Measurements from ENCODE around the gene MARK2.
A peak's percentile ranks its signal among the peaks of the same experiment; 100 is the strongest.

MARK2 gene

DNA sequence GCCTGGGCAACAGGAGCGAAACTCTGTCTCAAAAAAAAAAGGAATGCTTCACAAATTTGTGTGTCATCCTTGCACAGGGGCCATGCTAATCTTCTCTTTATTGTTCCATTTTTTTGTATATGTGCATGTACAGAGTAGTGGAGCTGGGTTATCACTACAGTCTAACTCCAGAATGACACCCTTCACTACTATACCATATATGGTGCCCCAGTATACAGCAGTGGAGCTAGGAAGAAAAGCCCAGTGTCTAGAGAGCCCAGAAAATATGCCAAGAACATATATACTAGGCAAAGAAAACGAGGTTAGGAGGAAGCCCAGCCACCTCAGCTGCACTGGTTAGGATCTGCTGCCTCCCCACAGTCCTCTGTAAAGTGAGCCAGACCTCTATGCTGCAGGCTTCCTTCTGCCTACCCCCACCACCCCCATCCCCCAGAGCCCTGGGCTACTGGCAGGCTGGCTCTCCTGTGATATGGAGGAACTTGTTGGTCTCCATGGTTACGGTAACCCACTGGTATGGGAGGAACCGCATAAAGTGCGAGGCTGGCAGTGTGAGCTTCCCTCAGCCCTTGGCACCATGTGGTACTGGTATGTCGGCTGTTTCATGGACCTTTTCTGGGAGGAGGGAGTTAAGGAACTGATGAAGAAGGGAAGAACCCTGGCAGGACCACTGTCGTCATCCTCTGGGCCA, 43.8 kb downstream of the MARK2 start:
- no peak for DNase-seq (ENCODE audit: low read depth in 2 of 2)

DNA sequence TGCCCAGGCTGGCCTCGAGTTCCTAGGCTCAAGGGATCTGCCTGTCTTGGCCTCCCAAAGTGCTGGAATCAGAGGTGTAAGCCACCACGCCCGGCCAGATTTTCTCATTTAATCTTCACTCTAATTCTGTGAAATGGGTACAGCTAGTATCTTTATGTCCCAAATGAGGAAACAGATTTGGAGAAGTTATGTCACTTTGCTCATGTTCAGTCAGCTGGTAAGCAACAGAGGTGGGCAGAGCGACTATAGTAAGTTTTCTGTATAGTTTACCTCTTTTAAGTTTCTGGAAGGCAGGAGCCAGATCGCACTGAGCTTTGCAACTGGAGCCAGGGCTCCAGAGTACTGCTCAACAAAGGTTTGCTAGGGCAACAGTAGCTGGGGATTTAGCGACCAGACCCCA, 44.9 kb downstream of the MARK2 start:
- DNase-seq (ENCODE audit: low read depth in 2 of 2): no peak

- DNase-seq (ENCODE audit: low read depth in 2 of 2): no peak
These were observed 45.5 kb downstream of the MARK2 start for GRCh38 chr11:63884196-63884932.

DNA sequence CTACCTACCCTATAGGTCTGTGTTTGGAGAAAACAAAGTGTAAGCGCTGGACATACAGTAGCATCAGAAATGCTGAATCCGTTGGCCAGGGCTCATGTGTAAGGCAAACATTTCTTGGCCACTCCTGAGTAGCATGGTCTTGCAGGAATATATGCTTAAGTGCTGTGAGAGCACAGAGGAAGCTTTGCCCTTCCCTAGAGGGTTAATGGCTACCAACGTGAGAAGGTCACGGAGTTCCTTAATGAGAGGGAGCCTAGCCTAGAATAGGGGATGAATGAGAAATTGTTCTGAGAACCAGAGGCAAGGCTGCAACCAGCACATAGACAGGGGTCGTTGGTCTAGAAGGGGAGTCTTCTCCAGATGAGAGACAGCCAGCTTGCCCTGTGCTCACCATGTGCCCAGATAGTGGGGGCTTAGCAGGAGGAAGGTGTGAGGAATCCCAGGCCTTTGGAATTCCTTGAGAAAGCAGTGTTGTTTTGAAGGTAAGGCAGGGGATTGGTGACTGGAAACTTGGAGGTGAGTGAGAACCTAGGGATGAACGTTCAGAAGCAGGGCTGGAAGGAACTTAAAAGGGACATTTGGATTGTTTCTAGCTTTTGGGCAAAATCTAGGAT, 48.6 kb downstream of the MARK2 start:
- DNase-seq (ENCODE audit: low read depth in 2 of 2): no peak

GRCh38 chr11:63888170-63889086, 49.5 kb downstream of the MARK2 start:
- peak; percentile 34 to 44 for DNase-seq (ENCODE audit: low read depth in 2 of 2)

GRCh38 chr11:63889344-63889743, 50.4 kb downstream of the MARK2 start:
- DNase-seq (ENCODE audit: low read depth in 2 of 2): no peak

DNA sequence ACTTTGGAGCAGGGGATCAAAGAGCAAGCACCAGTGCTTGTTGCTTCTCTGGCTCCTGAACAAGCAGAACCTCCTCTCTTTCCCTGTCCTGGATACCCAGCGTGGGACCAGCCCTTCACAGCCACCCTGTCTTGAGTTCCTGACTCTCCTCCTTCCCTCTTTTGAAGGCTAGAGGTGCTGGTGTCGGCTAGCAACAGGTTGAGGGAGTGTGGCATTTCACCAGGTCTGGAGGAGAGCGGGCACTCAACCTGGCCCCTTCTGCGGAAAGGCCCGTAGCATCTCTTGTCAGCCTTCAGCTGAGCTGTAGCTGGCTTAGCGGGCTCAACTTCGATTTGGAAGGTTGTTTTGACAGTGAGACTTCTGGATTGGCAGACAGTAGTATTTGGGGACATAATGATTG, 51.5 kb downstream of the MARK2 start:
- DNase-seq (ENCODE audit: low read depth in 2 of 2): no peak

- DNase-seq (ENCODE audit: low read depth in 2 of 2): no peak
These were observed 53.3 kb downstream of the MARK2 start for GRCh38 chr11:63892228-63892627.

DNA sequence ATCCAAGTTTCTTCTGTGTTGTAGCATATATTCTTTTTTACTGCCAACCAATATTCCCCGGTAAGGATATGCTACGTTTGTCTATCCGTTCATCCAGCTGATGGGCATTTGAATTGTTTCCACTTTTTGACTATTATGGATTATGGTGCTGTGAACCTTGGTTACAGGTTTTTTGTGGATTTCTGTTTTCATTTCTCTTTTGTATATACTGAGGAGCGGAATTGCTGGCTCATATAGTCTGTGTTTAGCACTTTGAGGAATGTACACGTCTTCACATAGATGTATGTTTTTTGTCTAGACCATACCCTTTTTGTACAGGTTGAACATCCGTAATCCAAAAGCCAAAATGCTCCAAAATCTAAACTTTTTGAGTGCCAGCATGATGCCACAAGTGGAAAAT, 54.4 kb downstream of the MARK2 start:
- no peak for DNase-seq (ENCODE audit: low read depth in 2 of 2)

GRCh38 chr11:63896071-63896470, 57.2 kb downstream of the MARK2 start:
- no peak for DNase-seq (ENCODE audit: low read depth in 2 of 2)

DNA sequence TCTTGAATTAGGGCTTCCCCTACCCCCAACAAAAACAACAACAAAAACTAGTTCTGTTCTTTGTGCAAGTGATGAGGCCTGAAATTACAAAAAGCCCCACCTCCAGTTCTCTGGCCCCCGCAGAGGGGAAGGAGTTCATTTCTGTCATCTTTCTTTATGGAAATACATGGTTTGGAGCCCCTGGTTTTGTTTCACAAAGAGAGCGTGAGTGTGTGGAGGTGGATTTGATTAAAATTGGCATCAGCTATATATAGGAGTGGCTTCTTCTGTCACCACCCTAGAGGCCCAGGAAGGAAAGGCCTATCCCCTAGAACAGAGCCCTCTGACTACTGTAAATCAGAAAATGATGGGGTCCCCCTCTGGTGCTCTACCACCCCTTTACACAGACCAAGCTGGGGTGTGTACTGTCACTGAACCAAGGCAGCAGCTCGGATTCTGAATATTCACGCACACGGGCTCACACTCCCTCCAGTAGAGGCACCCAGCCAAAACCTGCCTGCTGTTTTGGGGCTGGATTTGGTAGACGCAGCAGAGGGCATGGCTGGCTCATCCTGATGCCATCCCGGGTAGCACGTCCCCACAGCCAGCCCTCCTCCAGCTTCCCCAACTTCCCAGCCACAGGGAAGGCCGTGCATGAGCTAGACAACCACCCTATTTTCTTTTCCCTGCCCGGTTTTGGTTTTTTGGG, 58.7 kb downstream of the MARK2 start:
- no peak for DNase-seq (ENCODE audit: low read depth in 2 of 2)

- DNase-seq (ENCODE audit: low read depth in 2 of 2): no peak
These were observed 62.8 kb downstream of the MARK2 start for GRCh38 chr11:63901660-63902059.

DNA sequence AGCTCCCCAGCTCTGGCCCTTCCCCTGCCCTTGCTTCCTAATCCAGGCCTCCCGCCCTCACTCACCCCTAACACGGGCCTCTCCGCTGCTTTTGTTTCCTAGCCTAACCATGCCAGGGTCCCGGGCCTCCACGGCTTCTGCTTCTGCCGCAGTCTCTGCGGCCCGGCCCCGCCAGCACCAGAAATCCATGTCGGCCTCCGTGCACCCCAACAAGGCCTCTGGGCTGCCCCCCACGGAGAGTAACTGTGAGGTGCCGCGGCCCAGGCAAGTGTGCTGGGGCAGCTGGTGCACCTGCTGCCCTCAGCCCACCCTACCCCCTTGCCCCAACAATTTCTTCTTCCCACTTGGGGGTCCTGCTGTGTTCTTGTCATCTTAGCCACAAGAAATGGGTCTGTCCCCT, 65.0 kb downstream of the MARK2 start:
- DNase-seq (ENCODE audit: low read depth in 2 of 2): no peak

DNA sequence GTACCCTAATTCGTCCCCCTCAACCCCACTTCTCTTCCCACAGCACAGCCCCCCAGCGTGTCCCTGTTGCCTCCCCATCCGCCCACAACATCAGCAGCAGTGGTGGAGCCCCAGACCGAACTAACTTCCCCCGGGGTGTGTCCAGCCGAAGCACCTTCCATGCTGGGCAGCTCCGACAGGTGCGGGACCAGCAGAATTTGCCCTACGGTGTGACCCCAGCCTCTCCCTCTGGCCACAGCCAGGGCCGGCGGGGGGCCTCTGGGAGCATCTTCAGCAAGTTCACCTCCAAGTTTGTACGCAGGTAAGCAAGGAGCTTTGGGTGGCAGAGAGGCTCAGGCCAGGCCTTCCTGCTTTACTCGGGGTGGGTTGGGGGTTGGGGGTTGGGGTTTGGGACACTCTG, 65.8 kb downstream of the MARK2 start:
- DNase-seq (ENCODE audit: low read depth in 2 of 2): no peak

DNA sequence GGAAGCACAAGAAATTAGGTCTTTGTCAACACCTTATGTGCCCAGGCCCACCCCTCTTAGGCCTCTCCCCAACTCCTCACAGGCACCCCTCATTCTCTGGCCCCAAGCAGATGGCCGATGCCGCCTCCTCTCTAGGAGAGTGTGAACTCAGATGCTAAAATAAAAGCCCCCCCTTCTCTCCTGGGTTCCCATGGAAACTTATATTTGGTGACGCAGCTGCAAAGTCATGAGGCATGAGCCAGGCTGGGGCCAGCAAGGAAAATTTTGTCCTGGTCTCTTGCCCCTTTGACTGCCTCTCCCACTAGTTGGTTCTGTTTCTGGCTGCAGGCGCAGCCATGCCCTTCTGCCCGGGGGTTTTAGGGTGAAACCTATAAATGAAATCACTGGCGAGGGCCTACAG, 66.3 kb downstream of the MARK2 start:
- DNase-seq (ENCODE audit: low read depth in 2 of 2): no peak

DNA sequence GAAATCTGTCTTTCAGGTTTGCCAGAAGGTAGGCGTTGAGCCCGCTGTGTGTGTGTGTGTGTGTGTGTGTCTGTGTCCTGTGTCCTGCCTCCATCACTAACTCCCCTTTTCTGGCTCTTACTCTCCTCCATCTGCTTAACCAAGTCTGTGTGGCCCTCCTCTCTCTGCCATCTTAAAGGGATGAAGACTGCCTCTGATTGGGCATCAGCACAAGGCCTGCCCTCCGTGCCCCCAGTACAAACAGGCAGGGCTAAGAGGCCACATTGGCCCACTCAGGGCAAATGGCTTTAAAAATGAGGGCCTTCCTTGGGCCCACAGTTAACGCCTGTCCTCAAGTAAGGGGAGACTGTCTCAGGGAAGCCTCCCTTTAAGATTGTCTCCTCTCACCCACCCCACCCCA, 67.2 kb downstream of the MARK2 start:
- DNase-seq (ENCODE audit: low read depth in 2 of 2): no peak

- DNase-seq (ENCODE audit: low read depth in 2 of 2): no peak
These were observed 67.7 kb downstream of the MARK2 start for GRCh38 chr11:63906585-63906984.

DNA sequence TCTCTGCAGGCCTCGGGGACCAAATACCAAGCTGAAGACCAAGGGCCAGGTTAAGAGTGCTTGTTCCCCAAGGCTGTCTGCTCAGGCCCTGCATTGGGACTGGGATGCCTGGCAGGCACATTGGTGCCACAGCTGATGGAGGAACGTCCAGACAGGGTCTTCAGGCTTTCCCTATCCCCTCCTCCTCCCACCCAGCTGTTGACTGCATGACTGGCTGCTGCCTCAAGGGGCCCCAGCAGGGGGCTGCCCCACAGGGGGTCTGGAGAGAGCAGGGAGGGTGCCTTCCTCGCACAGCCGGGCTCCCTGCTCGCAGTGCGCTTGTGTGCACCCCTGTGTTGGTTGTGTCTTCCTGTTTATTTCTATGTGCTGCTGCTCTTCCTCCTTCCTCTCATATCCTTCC, 68.2 kb downstream of the MARK2 start:
- no peak for DNase-seq (ENCODE audit: low read depth in 2 of 2)

DNA sequence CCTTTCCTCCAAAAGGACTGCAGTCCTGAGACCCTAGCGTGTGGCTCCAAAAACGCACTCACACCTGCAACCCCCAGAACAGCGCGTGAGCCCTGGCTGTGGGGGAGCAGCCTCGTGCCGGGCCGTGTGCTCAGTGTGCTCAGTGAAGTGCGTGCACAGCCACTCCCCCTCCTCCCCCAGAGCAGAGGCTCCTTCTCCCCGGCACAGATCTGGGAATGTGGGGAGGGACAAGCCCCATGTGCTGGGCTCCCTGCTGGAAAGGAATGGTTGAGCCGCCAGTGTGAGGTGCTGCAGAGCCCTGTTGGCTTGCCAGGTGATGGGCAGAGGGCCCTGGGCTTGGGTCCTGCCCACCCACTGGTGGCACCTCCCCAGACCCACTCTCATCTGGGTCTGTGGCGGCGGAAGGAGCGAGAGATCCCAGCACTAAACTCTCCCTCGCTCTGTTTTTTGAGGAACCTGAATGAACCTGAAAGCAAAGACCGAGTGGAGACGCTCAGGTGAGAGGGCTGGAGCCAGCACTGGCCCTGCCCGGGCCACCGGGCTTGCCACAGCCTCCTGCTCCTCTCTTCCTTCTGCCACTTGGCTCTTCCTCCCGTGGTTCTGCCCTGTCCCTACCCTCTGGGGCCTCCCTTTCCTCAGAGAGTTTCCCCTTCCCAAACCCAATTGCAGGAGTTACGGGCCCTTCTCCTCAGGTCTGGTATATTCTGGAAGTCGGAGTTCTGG, 69.1 kb downstream of the MARK2 start:
- no peak for DNase-seq (ENCODE audit: low read depth in 2 of 2)

GRCh38 chr11:63908631-63909401, 69.9 kb downstream of the MARK2 start:
- no peak for DNase-seq (ENCODE audit: low read depth in 2 of 2)
